Measurements from ENCODE around the gene OSGEP.

Gene OSGEP

DNA sequence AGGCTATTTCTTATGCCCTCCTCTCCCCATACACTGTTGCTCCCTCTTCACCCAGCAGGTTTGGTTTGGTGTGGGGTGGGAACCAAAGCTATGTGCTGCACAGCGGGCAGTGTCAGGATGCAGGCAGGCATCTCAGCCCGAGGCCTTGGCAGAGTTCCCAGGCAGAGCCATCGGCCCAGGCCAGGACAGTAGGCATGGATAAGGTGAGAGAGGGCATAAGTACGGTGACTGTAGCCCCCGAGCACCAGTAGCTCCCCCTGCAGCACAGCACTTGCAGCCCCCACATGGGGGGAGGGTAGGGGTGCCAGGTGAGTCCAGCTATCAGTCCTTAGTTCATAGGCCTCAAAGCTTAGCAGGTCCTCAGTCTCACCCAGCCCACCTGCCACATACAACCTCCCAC, 25.8 kb downstream of the OSGEP start:
- FAIRE-seq = no peak

GRCh38 chr14:20428010-20428365, 26.6 kb downstream of the OSGEP start:
- no peak for FAIRE-seq

DNA sequence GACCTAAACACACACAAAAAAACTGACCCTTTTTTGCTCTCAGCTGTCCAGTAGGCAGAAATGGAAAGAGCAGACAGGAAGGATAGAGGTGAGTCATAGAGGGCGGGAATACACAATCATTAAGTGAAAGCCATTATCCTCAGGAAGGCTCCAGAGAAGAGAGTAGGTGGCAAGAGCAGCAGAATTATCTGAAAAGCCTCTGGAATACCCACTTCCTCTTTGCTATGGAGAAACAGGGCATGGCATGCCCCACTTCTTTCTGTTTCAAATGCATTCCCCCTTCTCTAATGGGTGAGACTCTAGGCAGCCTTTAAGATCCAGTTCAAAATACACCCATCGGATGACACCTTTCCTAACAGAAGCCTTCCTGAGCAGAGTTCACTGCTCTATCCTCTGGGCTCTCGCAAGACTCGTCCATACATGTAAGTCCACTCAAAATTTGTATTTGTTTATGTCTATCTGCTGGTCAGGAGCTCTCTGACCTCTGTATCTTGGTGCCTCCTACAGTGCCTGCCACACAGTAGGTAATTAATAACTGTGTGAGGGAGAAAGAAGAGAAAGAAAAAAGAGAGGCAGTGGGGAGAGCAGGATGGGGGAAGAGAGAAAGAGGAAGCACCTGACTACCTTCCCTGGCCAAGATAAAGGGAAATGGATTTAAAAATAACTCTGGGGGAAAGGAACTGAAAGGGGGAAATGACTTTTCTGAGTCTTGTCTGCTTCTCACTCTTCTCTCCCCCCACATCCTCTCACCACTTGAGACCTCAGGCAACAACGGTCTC, 27.2 kb downstream of the OSGEP start:
- FAIRE-seq = no peak

- FAIRE-seq = no peak
Observed at GRCh38 chr14:20424851-20425250, 29.8 kb downstream of the OSGEP start.

- FAIRE-seq = no peak
Observed at GRCh38 chr14:20422886-20423285, 31.7 kb downstream of the OSGEP start.

DNA sequence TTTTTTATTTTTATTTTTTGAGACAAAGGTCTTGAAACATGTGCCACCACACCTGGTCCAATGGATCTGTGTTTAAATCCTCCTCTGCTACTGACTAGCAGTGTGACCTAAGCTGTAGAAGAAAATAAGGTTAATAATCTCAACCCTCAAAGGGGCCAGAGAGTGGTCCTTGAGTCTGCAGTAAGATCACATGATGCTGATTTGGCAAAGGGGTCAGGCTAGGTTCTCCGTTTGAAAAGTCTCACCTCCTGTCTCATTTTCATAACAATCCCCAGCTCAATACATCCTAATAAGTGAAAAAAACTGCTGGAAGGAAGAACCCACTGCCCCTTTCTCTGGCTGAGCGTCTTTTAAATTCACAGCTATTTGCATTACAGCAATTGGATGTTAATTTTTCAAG, 33.3 kb downstream of the OSGEP start:
- FAIRE-seq = no peak

GRCh38 chr14:20419419-20419818, 35.2 kb downstream of the OSGEP start:
- FAIRE-seq = no peak

DNA sequence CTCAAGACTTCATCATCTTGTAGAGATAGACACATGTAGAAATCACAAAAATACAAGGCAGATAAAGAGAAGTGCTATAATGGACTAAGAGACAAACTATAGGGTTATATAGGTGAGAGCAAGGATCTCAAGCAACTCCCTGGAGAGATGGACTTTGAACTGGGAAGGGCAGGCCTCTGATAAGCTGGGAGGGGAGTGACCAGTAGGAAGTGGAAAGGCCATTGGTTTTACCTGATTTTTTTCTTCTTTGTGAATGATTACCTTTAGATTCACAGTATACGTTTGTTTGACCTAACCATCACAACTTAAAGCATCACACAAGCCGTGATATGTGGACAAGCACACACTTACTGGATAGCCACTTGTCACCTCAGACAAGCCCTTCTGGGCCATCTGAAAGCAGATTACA, 36.1 kb downstream of the OSGEP start:
- no peak for FAIRE-seq

DNA sequence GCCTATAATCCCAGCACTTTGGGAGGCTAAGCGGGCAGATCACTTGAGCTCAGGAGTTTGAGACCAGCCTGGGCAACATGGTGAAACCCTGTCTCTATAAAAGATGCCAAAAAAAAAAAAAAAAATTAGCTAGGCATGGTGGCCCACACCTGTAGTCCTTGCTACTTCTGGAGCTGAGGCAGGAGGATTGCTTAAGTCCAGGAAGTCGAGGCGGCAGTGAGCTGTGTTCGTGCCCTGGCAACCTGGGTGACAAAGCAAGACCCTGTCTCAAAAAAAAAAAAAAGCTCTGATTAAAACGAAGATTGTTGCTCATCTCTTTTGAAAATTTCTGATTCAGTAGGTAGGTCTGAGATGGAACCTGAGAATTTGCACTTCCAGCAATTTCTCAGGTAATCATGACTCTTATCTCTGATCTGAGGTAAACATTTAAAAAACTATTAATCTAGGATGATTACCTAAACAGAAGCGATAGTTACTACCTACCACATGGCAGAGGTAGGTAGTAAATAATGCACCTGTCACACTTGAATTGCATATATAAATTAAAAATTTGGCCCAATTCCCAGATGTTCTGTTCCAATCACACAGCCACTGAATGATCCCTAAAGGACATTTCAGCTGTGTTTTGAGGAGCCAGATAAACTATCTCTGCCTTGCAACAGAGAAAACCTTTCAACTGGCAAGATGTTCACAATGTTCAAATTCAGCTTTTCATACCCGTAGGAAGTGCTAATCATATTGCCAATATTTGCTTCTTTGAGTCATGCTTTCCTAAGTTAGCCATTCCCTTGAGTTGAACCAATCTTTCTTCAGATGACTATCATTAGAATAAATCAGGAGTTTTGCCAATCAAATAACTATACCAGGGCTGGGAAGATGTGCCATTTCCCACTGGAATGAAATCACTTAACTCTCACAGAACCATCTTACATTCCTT, 37.1 kb downstream of the OSGEP start:
- FAIRE-seq = no peak

- no peak for FAIRE-seq
Observed at GRCh38 chr14:20416223-20416622, 38.4 kb downstream of the OSGEP start.

DNA sequence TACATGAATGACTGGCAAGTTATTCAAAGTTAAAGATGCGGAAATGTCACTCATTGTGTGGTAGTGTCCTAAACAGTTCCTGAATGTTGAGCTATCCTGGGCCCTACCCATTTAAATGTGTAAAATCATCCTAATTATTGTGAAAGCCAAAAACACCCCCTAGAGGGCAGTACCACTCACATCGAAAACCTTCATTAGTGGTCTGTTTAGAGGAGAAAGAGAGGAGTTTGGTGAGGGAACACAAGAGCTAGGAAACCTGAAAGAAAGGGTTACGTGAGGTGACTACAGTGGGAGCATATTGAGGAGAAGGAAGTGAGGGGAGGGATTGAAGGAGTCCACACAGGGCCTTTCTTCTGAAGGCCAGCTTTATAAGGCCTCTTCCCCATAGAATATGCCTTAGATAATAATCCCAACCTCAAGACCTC, 38.8 kb downstream of the OSGEP start:
- no peak for FAIRE-seq

DNA sequence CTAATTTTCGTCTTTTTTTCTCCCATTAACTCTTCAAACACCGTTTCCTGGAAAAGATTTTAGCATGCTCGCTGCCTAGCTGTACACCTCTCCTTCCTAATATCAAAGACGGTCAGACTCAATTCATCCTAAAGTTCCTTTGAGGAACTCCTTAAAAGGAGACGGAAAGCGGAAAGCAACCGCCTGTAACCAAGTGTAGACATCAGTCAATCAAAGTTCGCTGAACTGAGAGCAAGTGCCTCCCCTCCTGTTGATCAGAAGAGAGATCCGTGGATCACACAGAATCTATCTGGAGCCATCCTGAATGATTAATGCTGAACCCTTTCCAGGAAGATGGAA, 40.9 kb downstream of the OSGEP start:
- FAIRE-seq = no peak

GRCh38 chr14:20412876-20413743, 41.5 kb downstream of the OSGEP start, which contains the start of gene TEP1:
TEP1 (minus strand) TSS chr14:20413501; CDS start chr14:20408439, 5,062 bp downstream.
- FAIRE-seq = no peak

DNA sequence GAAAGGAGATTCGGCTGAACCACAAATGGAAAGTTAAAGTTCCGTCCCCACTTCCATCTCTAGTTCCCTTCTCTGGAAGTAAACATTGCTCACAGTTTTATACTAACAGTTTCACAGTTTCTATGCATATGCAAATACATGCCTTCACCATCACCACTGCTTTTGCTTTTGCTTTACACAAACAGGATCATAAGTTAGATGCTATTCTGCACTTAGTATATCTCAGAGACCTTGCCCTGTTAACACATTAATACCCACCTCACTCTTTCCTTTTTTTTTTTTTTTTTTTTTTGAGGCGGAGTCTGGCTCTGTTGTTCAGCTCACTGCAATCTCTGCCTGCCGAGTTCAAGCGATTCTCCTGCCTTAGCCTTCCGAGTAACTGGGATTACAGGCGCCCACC, 42.2 kb downstream of the OSGEP start:
- no peak for FAIRE-seq

DNA sequence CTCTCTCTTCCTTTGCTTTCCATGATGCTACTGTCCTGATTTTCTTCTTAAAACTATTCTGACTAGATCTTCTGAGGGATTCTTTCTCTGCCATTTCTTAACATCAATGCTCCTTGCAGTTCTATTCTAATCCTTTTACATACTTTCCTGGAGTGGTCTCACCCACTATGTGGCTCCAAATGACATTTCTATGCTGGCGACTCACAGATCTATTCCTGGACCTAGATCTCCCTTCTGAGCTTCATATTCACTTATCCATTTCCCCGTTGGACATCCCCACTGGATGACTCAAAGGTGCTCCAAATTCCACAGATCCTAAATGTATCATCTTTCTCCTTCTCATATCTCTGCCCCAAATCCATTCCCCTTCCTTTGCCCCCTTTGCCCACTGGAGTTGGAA, 45.4 kb downstream of the OSGEP start:
- no peak for FAIRE-seq

DNA sequence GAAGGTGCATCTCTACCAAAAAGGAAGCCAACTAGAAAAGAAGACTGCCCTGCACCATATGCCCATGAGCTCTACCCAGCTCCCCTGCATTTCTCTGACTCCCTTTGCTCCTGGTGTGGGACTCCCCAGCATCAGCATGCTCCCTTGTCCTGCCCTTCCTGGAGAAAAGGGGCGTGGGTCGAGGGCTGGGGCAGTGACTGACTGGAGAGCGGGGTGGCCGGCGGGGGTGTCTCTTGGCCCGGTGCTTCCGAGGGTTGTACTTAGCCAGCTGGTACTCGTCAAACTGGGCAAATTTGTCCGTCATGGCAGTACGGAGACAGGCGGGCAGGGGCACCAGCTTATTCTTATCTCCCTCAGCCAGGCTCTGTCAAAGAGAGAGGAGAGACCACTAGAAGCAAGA, 51.1 kb downstream of the OSGEP start:
- FAIRE-seq = no peak

- no peak for FAIRE-seq
Observed at GRCh38 chr14:20400965-20401593, 53.5 kb downstream of the OSGEP start.

DNA sequence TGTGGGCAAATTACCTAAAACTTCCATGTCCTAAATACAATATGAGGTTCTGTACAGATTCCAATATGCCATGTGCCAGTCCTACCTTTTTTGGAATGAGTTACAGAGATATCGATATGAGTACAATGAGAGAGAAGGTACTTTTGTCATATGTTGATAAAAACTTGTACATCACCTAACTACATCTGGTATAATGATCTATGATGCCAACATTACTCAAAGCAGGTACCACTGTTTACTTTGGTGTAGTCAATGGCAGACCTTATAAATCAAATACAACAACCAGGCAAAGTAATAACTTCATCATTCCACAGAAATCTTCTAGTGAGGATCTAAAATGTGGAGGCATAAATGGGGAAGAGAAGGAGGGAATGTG, 54.0 kb downstream of the OSGEP start:
- no peak for FAIRE-seq

DNA sequence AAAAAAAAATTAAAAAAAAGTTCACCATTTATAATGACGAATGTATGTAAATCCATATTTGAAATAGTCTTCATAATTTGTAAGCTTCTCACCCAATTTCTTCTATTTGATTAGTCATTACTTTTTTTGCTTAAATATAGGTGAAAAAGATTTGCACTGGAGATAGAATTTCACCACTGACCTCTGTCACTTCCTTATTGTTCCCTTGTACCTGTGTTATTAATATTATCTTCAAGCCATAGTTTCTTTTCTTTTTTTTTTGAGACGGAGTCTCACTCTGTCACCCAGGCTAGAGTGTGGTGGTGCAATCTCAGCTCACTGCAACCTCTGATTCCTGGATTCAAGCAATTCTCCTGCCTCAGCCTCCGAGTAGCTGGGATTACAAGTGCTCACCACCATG, 57.1 kb downstream of the OSGEP start:
- FAIRE-seq = no peak

Data from endometrium (tissue), 2 donors.